Glutamatergic neuron (in vitro differentiated cells): ENCODE results near the gene KCTD5. TPM values are rescaled to one million over a fixed set of nuclear protein-coding genes. Genes with fewer than 3 reads are reported as not detected.

Experiments used
- DNase-seq: peaks from one replicate; pipeline ENCODE4 v3.0.0; 2022
- H3K27ac Mint-ChIP-seq: one replicate; pipeline ENCODE4 v1.8.0; 2020; ENCODE audit warnings: mild to moderate bottlenecking, mixed read lengths, inconsistent platforms; ENCODE audit not compliant: unreplicated experiment
- H3K27me3 Mint-ChIP-seq: one replicate; pipeline ENCODE4 v1.8.0; 2020; ENCODE audit warnings: mild to moderate bottlenecking, moderate library complexity, mixed read lengths, inconsistent platforms; ENCODE audit not compliant: unreplicated experiment
- H3K36me3 Mint-ChIP-seq: one replicate; pipeline ENCODE4 v1.8.0; 2020; ENCODE audit warnings: mild to moderate bottlenecking, mixed read lengths, inconsistent platforms; ENCODE audit not compliant: unreplicated experiment
- H3K4me1 Mint-ChIP-seq: one replicate; pipeline ENCODE4 v1.8.0; 2020; ENCODE audit warnings: mild to moderate bottlenecking, low read depth, mixed read lengths, inconsistent platforms; ENCODE audit not compliant: unreplicated experiment
- H3K4me3 Mint-ChIP-seq: one replicate; pipeline ENCODE4 v1.8.0; 2020; ENCODE audit warnings: mild to moderate bottlenecking, mixed read lengths, inconsistent platforms; ENCODE audit not compliant: unreplicated experiment
- H3K9me3 Mint-ChIP-seq: one replicate; pipeline ENCODE4 v1.8.0; 2020; ENCODE audit warnings: mild to moderate bottlenecking, moderate library complexity, mixed read lengths, inconsistent platforms; ENCODE audit not compliant: unreplicated experiment
- CTCF ChIP-seq: fragments of 200-600 bp; sonication (generic); IDR thresholded peaks from one replicate; pipeline ENCODE4 v1.5.0; 2021; ENCODE audit not compliant: partially characterized antibody, unreplicated experiment
- total RNA-seq: library from RNA; stranded (reverse); fragmentation: NEBNext Ultra II Directional; extraction: Animal tissue kit (Norgen Biotek cat#: 25700); gene quantifications from one replicate; pipeline ENCODE4 v1.2.1, GENCODE V29; 2021; ENCODE audit not compliant: unreplicated experiment

Gene KCTD5
- total RNA-seq, 1 donor from 2014 or later, result 41.2 TPM

GRCh38 chr16:2707368-2708289, 25.3 kb downstream of the KCTD5 start:
- Mint-ChIP-seq H3K4me3 (no peak overlapping the region), H3K4me1 (peaks cover 5% of the 10 kb centered on the region), H3K36me3 (no peaks in the 10 kb centered on the region), H3K27me3 (peaks cover 6% of the 10 kb centered on the region), H3K9me3 (no peaks in the 10 kb centered on the region), H3K27ac (no peak overlapping the region)
- DNase-seq, result no peak
- TF ChIP-seq CTCF, result no peak

- DNase-seq, result peak; percentile 17
- Mint-ChIP-seq H3K4me3 (no peak overlapping the region), H3K9me3 (no peaks in the 10 kb centered on the region), H3K36me3 (no peaks in the 10 kb centered on the region), H3K4me1 (peaks cover 5% of the 10 kb centered on the region), H3K27ac (no peak overlapping the region), H3K27me3 (peaks cover 8% of the 10 kb centered on the region)
- TF ChIP-seq CTCF, result no peak
These were observed 25.9 kb downstream of the KCTD5 start for GRCh38 chr16:2708290-2708639.

- Mint-ChIP-seq H3K27me3 (peaks cover 8% of the 10 kb centered on the region), H3K27ac (no peak overlapping the region), H3K36me3 (no peaks in the 10 kb centered on the region), H3K4me3 (no peak overlapping the region), H3K4me1 (peaks cover 5% of the 10 kb centered on the region), H3K9me3 (no peaks in the 10 kb centered on the region)
- no peak for TF ChIP-seq CTCF
- no peak for DNase-seq
These were observed 26.7 kb downstream of the KCTD5 start for GRCh38 chr16:2708955-2709587.

- Mint-ChIP-seq H3K36me3 (no peaks in the 10 kb centered on the region), H3K27ac (no peak overlapping the region), H3K27me3 (peaks cover 10% of the 10 kb centered on the region), H3K4me1 (peaks cover 5% of the 10 kb centered on the region), H3K4me3 (no peak overlapping the region), H3K9me3 (no peaks in the 10 kb centered on the region)
- TF ChIP-seq CTCF, result no peak
- DNase-seq, result peak; percentile 12
These were observed 27.3 kb downstream of the KCTD5 start for GRCh38 chr16:2709588-2709984.
